Left hindlimb (tissue), 1 donor: ENCODE measurements around the gene VILL.
A peak's percentile ranks its signal among the peaks of the same experiment; 100 is the strongest.

Experiments
- DNase-seq: peaks from one replicate; pipeline ENCODE4 v3.0.0-alpha.2; 2018

The VILL gene

DNA sequence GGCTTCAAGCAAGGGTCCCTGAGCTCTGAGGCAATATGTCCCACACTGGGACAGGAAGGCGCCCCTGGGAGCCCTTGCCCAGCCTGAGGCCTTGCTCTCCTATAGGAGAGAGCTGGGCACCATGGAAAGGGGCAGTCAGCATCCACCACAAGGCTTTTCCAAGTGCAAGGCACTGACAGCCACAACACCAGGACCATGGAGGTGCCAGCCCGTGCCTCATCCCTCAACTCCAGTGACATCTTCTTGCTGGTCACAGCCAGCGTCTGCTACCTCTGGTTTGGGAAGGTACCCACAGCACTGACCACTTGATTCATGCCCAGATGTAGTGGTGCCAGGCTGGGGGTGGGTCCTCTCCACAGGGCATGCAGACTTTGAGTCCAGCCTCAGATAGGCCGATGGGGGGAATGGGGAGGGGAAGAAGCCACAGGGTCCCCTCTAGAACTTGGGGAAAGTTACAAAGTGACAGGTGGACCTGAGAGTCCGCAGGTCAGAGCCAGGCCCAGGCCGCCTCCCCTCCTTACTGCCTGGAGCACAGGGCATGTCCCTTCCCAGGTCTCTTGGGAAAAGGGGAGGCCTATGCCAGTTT is 11.8 kb downstream of the VILL start:
- DNase-seq = peak; percentile 25

DNA sequence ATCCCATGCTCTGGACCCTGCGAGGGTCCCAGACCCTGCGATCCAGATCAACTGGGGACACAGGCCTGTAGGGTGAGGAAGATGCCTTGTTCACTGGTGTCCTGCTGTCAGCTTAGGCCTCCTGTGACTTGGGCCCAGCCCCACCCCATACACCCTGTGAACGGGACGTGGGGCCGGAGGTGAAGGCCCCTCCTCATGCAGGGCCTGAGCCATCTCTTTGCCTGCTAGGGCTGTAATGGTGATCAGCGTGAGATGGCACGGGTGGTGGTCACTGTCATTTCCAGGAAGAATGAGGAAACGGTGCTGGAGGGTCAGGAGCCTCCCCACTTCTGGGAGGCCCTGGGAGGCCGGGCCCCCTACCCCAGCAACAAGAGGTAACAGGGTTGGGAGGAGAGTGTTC is 12.4 kb downstream of the VILL start:
- no peak for DNase-seq

DNA sequence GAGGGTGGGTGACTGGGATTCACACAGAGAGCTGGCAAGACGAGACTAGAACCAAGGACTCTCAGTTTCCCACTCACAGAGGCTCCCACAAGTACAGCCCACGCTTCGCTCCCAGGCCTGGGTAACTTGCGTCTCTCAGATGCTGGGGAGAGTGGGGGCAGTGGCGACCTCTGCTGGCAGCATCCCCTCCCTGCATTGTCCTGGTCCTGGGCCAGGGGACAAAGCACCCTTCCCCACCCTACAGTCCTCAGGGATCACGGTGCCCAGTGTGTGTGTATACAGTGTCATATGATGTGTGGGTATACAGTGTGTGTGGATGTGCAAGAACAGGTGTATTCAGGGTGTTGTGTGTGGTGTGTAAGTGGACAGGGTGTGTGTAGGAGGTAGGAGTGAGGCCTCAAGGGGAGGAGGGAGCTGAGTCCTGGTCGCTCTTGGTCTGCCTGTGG is 12.8 kb downstream of the VILL start:
- DNase-seq = peak; percentile 77

DNA sequence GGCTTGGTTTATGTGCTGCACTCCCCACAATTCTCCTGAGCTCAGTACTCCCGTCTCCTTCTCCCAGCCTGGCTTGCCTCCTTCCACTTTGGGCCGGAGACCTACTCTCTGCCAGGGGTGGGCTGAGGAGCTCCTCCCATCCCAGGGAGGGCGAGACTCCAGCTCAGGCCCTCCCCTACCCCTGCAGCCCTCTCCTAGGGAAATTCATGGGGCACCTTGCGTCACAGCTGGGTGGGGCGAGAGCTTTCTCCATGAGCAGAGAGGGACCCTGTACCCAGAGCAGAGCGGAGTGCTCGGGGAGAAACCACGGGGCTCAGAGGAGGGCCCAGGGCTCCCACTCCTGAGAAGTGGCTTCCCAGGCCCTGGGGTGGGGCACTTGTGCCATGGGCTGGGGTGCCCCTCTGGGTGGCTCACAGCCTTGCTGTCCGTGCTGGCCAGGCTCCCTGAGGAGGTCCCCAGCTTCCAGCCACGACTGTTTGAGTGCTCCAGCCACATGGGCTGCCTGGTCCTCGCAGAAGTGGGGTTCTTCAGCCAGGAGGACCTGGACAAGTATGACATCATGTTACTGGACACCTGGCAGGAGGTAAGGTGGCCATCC is 13.3 kb downstream of the VILL start:
- peak; percentile 41 for DNase-seq

DNA sequence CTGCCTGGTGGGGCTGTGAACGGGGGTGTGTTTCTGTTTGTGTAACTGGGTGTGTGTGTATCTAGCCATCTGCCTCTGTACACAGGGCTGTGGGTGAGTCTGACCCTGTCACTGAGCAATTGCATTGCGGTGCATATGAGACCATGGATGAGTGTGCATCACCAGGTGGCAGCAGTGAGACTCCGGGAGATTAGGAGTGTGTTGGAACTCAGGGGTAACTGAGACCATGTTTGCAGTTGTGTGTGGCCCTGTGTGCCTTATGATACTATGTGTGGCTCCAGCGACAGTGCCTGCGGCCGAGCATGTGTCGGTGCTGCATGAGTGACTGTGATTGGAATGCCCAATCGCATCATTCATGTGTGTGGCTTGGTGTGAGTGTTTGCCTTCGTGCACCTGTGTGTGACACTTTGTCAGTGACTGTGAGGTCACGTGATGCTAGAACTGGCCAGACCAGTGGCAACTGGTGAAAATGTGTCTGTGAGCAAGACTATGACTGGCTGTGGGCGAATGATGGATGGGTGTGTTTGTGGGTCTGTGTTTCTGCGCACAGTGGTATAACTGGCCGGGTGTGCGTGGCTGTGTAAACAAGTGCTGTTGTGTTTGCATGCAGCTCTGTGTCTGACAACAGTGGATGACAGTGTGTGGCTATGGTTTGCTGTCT is 14.0 kb downstream of the VILL start:
- DNase-seq = peak; percentile 72

DNA sequence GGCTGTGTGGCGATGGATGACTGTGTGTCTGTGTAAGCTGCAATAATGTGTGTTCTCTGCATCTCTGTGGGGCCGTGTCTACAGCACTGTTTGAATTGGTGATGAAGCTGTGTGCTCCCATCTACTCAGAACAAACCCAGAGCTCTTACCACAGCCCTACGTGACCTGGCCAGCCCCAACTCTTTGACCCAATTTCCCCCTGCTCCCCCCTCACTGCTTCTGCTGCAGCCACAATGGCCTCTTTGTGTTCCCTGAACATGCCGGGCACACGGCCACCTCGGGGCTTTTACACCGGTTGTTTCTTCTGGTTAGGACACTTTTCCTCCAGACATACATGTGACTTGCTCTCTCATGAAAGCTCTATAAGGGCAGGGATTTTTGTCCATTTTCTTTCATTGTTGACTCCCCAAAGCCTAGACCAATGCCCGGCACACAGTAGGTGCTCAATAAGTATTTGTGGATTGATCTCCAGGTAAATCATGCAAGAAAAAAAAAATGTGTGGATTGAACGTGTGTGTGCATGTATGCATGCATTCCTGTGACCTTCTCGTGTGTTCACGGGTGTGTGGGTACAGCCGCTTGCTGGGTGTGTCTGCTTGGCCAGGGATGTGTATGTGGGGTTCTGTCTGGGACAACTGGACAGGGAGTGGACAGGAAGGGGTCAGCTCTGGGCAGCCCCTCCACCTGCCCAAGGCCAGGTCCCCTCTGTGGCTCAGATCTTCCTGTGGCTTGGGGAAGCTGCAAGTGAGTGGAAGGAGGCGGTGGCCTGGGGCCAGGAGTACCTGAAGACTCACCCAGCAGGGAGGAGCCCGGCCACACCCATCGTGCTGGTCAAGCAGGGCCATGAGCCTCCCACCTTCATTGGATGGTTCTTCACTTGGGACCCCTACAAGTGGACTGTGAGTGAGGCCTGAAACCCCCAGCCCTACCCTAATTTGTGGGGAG is 14.8 kb downstream of the VILL start:
- peak; percentile 75 for DNase-seq

DNA sequence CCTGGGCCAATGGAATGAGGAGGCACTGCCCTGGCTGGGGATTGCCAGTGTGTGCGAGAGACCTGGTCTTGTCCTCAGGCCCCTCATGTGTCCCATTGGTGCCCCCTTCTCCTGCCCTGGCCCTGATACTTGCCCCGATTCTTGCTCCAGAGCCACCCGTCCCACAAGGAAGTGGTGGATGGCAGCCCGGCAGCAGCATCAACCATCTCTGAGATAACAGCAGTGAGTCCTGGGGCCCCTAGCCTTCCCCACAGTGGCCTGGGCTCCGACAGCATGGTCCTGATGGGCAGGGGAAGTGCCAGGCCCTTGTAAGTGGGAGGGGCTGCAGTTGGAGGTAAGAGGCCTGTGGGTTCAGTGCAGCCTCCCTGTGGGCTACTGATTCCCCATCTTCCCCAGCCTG is 15.4 kb downstream of the VILL start:
- DNase-seq = no peak

DNA sequence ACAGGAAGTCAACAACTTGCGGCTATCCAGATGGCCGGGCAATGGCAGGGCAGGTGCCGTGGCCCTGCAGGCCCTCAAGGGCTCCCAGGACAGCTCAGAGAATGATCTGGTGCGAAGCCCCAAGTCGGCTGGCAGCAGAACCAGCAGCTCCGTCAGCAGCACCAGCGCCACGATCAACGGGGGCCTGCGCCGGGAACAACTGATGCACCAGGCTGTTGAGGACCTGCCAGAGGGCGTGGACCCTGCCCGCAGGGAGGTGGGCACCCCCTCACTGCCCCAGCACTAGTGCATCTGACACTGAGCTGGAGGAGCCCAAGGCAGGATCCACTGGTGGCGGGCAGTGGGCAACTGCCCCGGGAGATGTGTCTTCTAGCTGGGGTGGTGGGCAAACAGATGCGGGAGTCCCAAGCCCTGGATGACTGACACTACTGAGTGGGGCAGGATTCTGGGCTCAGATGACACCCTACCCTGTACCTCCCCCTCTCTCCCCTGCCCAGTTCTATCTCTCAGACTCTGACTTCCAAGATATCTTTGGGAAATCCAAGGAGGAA is 15.9 kb downstream of the VILL start:
- DNase-seq = no peak

DNA sequence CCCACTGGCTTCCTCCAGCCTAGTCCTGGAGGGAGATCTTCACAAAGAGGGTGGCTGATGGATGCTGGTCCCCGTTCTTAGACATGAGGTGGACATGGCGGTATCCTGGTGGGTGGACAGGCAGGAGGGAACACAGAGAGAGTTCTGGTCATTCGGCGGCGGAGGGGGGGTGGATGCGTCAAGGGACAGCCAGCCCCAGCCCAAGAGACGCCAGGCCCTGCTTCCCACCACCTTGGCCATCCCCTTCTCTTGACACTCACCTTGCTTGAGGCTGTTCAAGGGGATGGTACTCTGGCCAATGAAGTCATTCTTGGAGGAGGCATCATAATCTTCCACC is 17.1 kb downstream of the VILL start:
- no peak for DNase-seq

DNA sequence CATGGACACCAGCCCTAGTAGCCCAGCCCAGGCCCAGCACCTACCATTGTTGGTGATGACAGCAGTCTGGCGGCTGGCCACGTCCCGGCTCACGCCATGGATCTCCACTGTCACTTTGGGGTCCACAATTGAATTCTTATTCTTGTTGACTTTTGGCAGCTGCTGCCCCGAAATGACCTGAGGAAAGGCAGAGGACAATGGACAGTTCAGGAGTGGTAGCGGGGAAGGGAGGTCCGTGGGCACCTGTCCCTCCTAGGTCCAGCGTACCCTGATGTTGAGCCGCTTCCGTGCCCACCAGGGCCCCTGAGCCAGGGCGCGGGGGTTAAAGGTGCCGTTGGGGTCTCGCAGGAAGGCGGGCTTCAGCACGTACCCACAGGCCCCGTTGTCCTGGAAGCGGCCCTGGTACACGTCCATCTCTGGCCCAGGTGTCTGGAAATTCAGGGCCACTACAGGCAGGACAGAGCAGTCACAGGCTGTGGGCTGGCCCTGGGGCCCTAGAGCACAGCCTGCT is 17.7 kb downstream of the VILL start:
- DNase-seq = no peak

DNA sequence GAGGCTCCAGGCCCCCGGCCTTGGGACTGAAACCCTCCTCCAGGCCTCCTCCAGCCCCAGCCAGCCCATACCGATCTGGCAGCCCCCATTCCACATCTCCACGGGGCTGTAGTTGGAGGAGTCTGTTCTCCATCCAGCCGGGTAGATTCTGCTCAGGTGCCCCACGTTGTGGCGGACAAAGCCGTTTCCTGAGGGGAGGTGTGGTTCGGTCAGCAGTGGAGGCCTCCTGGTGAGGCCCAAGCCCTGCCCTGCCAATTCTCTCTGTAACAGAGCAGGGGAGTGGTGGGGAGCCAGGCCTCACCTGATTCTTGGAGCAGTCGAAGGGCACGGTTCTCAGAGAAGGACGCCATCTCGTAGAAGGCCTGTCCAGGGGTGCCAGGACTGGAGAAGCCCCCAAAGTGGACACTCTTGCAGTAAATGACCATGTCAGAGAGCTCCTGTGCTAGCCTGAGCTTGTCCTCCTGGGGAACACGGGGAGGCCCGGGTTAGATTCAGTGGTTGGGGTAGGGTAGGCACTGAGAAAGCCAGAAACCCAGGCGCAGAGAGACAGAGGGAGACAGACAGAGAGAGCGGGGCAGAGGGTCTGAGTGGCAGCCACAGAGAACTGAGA is 18.5 kb downstream of the VILL start:
- DNase-seq = no peak

DNA sequence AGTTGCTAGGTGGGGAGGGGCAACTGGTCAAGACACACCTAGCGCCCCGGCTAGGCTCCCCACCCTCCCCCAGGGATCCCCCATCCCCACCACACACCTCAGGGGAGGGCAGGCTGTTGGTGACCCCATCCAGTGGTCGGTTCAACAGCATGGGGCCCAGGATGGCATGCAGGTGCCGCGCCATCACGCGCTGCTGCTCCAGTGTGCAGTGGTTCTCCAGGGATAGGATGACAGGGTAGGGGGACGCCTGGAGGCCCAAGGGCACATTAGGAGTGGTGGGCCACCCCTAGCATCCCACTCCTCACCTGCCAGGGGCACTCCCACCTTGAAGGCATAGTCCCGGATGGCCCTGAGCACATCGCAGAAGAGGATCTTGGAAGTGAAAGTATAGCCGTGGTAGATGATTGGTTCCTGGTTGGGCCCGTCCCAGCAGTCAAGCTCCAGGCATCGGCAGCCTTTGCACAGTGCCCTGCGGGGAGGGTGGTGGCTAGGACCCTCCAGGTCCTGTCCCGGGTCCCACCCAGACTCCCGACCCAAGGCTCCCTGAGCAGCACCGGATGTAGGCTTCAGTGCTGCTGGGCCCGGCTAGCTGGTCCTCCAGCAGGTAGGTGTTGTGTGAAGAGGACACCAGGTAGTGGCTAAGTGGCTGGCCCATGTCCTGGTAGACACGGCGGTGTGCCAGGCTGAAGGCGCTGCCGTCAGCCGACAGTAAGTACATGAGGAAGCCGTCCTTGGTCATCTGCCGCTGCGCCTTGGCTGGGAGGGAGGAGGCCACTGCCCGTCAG is 19.4 kb downstream of the VILL start:
- no peak for DNase-seq

DNA sequence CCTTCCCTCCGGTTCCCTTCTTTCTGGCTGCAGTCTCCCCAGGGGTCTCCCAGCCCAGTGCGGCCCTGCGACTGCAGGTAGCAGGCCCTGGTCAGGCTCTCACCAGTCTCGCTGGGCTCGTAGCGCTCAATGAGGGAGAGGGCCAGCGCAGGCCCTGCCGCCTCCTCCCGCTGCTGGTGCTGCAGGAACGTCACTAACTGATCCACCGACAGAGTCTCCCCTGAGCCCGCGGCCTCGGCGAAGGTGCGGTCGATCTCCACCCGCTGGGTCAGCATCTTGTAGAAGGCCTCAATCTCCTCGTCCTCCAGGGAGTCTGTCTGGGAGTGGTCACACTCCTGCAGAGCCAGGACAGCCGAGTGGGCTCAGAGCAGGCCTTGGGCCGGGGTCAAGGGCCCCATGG is 20.5 kb downstream of the VILL start:
- peak; percentile 28 for DNase-seq

DNA sequence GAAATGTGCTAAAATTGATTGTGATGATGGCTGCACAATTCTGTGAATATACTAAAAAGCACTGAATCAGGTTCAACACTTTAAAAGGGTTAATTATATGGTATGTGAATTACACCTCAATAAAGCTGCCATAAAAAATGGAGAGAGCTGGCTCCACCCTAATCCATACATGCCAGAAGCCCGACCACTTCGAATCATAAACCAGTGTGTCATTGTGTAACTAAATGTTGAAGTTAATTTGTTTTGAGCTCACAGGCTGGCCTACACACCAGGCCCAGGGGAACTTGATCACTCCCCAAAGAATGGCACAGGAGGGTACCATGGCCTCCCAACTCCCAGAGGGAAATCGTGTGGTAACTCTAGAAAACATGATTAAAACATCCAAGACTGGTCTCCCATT is 24.9 kb downstream of the VILL start:
- no peak for DNase-seq

DNA sequence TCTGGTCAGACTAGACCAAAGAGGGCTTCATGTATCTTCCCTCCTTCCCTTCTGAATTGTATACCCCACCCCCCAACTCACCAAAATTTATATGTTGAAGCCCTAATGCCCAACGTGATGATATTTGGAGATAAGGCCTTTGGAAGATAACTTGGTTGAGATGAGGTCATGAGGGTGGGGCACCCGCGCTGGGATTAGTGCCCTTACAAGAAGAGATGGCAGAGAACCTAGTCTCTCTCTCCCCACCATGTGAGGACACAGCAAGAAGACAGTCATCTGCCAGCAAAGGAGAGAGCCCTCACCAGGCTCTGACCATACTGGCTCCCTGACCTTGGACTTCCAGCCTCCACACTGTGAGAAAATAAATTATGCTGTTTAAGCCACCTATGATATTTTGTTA is 25.4 kb downstream of the VILL start:
- no peak for DNase-seq

DNA sequence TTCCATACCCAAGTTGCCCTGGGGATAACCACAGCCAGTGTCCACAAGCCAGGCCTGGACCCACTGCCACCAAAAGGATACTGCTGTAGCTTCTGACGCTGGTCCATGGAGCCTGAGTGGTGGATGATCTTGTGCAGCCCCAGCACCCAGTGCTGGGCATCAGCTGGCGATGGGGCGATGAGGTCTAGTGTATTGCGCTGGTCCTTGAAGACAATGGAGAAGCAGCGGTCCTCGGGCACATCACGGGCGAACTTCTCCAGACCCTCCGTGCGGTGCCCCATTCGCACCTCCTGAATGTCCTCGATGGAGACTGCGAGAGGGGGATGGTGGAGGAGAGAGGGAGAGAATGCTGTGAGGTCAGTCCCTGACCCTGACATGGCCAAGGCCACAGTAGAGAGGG is 25.8 kb downstream of the VILL start:
- peak; percentile 16 for DNase-seq

DNA sequence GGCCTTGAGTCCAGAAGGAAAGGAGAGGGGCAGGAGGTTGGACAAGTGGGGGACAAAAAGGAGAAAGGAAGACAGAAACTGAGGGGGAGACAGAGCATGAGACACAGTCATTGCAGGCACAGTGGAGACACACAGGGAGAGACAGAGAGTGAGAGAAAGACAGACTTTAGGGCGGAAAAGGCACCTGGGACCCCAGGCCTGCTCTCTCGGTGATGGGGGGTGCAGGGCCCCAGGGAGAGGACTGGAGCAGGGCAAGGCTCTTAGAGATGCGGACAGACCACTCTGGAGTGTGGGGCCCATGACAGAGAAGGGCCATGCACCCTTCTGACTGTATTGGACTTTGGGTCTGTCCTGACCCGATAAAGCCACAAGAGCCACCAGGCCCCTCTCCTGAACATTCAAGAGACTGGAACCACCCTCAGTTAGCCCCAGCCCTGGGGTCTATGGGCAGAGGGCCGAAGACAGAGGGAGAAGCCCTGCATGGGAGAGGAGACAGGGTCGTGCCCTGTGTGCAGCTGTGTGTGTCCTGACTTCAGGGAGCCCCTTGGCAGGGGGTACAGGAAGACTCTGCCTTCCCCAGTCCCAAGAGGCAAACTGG is 26.4 kb downstream of the VILL start:
- no peak for DNase-seq

DNA sequence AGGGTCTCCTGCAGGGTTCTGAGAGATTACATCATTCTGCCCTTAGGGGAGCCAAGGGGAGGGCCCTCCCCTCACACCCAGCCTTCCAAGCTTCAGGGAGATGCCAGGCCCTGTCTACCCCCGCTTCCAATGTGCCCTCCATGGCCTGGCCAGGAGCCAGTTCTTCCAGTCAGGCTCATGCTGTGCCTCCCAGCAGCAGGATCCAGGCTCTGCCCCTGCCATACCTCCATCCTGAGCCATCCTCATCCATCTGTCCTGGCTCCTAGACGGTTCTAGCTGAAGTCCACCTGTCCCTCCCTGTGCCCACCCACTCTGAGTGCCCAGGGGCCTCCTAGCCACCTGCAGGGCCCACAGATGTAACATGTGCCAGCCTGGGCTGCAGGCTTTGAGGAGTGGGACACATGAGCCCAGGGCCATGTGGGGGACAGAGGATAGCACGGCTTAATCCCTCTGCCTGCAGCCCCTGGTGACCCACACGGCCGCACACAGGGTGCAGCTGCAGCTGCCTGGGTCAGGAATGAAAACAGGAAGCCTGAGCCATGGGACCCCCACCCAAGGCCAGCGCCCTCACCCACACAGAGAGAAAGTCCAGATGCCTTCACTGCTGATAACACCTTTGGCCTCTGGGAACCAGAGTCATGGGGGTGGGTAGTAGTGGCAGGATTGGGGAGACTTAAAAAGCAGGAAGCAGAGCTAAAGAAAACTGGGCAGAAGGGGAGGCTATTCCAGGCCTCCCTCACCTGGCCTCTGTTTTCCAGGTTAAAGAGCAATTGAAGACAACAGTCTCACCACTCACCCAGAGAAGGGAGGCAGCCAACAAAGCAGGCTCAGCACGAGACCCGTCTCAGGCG is 27.1 kb downstream of the VILL start:
- peak; percentile 25 for DNase-seq

DNA sequence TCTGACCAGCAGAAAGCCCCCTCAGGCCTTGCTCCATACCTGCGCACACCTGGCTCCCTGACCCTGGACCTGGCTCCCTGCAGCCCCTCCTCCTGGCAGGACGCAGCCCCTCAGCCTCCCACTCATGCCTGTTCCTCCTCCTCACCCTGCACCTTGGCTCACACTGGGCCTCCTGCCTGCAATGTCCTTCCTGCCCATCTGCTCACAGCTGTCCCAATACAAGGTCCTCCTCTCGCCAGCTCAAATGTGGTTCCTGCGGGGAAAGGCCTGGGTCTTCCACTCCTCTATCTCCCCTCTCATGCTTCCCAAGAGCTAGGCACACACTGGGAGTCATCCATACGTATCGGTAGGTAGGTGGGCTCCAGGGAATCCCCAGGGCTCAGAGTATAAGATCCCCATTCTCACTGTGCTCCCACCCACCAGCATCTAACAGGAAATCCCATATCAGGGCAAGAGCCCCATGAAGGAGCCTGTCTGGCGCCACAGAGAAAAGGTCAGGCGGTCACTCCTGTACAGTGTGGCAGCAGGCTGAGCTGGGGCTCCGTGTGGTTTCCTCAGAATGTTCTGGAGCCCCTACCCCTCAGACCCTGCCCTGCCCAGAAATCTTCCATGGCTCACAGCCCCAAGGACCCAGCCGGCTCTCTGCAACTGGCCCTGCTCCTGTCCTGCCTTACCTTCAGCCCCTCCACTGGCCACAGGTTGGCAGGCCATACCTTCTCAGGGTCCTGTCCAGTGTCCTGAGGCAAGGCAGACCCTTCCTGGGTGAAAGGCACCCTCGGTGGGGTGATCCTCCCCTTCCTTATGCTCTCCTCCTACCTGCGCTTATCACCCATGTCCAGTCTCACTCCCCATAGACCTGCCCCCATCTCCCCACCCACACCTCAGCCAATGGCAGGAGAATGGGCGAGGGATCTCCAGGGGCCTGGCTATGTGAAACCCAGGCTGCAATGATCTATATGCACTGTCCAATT is 28.0 kb downstream of the VILL start:
- DNase-seq = peak; percentile 21
